22Rv1 (cell line): ENCODE data around the gene SYNJ2.

Experiments used
- H3K27ac ChIP-seq: fragments of 450-650 bp; 2 replicates; pipeline ENCODE4 v1.5.1; 2017
- CTCF ChIP-seq: fragments of 450-650 bp; IDR thresholded peaks from 2 replicates; pipeline ENCODE4 v1.5.1; 2017; ENCODE audit warnings: mild to moderate bottlenecking
- ZFX ChIP-seq: fragments of 450-650 bp; IDR thresholded peaks from 2 replicates; pipeline ENCODE4 v1.6.1; 2017; ENCODE audit warnings: antibody characterized with exemption, borderline replicate concordance

SYNJ2 gene

GRCh38 chr6:158073776-158074175, 92.1 kb downstream of the SYNJ2 start:
- TF ChIP-seq CTCF (no peak), ZFX (no peak)
- H3K27ac ChIP-seq, result no peak overlapping the region

DNA sequence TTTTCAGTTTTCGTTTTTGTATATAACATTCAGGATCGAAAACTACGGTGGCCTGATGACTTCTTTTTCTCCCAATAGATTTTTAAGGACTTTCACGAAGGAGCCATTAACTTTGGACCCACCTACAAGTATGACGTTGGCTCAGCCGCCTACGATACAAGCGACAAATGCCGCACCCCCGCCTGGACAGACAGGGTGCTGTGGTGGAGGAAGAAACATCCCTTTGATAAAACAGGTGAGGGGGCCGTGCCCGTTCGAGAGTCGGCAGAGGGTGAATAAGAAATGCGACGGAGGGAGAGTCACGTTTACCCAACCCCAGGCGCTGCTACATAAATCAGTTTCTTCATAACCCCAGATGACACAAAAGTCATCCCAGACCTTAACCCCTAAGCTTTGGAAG, 94.9 kb downstream of the SYNJ2 start:
- TF ChIP-seq ZFX, result no peak
- TF ChIP-seq CTCF, result no peak
- H3K27ac ChIP-seq, result no peak overlapping the region

GRCh38 chr6:158077676-158078075, 96.0 kb downstream of the SYNJ2 start:
- no peak overlapping the region for H3K27ac ChIP-seq
- TF ChIP-seq CTCF (no peak), ZFX (no peak)

- H3K27ac ChIP-seq, result no peak overlapping the region
- TF ChIP-seq CTCF, result no peak
Observed at GRCh38 chr6:158078320-158078719, 96.7 kb downstream of the SYNJ2 start.

DNA sequence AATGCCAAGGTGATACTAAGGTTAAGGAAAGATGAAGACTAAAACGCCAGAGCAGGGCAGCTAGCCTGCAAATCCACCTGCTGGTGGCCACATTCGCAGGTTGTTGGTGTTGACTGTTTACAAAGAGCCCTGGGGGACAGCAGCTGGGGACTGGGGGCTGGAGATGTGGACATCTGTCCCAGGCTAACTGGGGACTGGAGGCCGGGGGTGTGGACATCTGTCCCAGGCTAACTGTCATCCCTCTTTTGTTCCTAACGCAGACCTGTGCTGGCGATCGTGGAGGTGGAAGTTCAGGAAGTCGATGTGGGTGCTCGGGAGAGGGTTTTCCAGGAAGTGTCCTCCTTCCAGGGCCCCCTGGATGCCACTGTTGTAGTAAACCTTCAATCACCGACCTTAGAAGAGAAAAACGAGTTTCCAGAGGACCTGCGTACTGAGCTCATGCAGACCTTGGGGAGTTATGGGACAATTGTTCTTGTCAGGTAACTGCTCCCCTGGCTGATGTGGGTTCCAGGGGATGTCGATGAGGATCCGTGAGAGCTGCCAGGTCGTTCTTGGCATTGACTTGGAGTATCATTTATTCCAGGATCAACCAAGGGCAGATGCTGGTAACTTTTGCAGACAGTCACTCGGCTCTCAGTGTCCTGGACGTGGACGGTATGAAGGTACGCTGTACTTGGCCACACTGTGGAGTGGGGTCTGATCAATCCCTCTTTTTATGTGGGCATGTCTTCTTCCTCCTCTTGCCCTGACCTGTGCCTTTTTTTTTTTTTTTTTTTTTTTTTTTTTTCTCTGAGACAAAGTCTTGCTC, 99.4 kb downstream of the SYNJ2 start:
- TF ChIP-seq CTCF (no peak), ZFX (no peak)
- H3K27ac ChIP-seq, result no peak overlapping the region

DNA sequence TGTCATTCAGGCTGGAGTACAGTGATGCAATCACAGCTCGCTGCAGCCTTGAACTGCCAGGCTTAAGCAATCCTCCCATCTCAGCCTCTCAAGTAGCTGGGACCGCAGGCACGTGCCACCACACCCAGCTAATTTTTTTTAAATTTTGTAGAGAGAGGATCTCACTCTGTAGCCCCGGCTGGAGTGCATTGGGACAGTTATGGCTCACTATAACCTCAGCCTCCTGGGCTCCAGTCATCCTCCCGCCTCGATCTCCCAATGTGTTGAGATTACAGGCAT, 99.9 kb downstream of the SYNJ2 start:
- TF ChIP-seq CTCF (no peak), ZFX (no peak)
- H3K27ac ChIP-seq, result no peak overlapping the region

DNA sequence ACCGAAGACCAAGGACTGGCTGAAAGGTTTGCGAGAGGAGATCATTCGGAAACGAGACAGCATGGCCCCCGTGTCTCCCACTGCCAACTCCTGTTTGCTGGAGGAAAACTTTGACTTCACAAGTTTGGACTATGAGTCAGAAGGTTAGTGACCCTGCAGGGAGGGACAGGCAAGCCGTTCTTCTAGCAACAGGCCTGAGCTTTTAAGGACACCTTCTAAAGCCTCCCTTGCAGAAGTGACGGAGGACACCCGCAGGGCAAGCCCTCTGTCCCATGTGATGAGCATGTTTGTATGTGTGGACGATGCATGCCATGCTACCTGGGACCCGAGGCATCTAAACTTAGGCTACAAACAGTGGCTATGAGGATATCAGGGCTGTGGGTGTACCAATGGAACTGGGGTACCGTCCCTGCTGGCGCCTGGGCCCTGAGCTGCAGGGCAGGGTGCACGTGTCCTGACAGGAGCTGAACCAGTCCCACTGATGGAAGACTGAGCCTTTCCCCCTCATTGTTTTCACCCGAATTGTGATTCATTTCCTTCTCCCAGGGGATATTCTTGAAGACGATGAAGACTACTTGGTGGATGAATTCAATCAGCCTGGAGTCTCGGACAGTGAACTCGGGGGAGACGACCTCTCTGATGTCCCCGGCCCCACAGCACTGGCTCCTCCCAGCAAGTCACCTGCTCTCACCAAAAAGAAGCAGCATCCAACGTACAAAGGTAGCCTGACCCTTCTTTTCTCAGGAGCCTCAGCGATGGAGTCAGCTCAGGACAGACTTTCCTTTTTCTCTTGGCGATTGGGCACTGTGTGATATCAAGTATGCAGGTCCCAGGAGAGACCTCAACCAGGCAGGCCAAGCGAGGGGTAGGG, 102.0 kb downstream of the SYNJ2 start:
- H3K27ac ChIP-seq, result no peak overlapping the region
- no peak for TF ChIP-seq ZFX
